Measurements from ENCODE around the gene ZBTB33. TPM values are rescaled to one million over a fixed set of nuclear protein-coding genes. Genes with fewer than 3 reads are reported as not detected.

The ZBTB33 gene
- total RNA-seq, 4 donors from 2014 or later: 5.6 to 16.1 (median 10.0) TPM

GRCh38 chrX:120286733-120287512 is 36.3 kb downstream of the ZBTB33 start:
- DNase-seq: no peak
- Histone ChIP-seq H3K4me1 (no peaks in the 10 kb centered on the region), H3K36me3 (no peaks in the 10 kb centered on the region), H3K9me3 (no peaks in the 10 kb centered on the region), H3K4me3 (no peak overlapping the region), H3K27me3 (no peaks in the 10 kb centered on the region), H3K27ac (no peak overlapping the region)
- TF ChIP-seq POLR2A (IDR thresholded peaks at IDR 0.05): no peak
- TF ChIP-seq, protein P1, sequence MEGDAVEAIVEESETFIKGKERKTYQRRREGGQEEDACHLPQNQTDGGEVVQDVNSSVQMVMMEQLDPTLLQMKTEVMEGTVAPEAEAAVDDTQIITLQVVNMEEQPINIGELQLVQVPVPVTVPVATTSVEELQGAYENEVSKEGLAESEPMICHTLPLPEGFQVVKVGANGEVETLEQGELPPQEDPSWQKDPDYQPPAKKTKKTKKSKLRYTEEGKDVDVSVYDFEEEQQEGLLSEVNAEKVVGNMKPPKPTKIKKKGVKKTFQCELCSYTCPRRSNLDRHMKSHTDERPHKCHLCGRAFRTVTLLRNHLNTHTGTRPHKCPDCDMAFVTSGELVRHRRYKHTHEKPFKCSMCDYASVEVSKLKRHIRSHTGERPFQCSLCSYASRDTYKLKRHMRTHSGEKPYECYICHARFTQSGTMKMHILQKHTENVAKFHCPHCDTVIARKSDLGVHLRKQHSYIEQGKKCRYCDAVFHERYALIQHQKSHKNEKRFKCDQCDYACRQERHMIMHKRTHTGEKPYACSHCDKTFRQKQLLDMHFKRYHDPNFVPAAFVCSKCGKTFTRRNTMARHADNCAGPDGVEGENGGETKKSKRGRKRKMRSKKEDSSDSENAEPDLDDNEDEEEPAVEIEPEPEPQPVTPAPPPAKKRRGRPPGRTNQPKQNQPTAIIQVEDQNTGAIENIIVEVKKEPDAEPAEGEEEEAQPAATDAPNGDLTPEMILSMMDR (IDR thresholded peaks at IDR 0.05): no peak
- no peak for TF ChIP-seq POLR2AphosphoS5 (IDR thresholded peaks at IDR 0.05)
- in situ Hi-C loops (cut with MboI; ENCODE audit: low pct_ligation_motif_present in 1 of 4, low pct_unique_long_range_greater_than_20kb in 1 of 4, low sequenced_read_pairs in 3 of 4): no loop called here
- 76% methylated on average over 4 of the region's 4 CpGs; no CpG with 5 or more reads in 1 of the 2 donors for WGBS, 2 donors (ENCODE audit: low coverage in 1 of 2)
- intact Hi-C loops (cut with DNase I; ENCODE audit: low total_unique reads): no loop called here

GRCh38 chrX:120287513-120288112 is 37.0 kb downstream of the ZBTB33 start:
- Histone ChIP-seq H3K9me3 (no peaks in the 10 kb centered on the region), H3K4me3 (no peak overlapping the region), H3K27ac (no peak overlapping the region), H3K36me3 (no peaks in the 10 kb centered on the region), H3K4me1 (no peaks in the 10 kb centered on the region), H3K27me3 (no peaks in the 10 kb centered on the region)
- in situ Hi-C loops (cut with MboI; ENCODE audit: low pct_ligation_motif_present in 1 of 4, low pct_unique_long_range_greater_than_20kb in 1 of 4, low sequenced_read_pairs in 3 of 4) (no loop called here), intact Hi-C loops (cut with DNase I; ENCODE audit: low total_unique reads) (no loop called here)
- no peak for TF ChIP-seq EP300 (IDR thresholded peaks at IDR 0.05; ENCODE audit: low read depth)
- TF ChIP-seq POLR2AphosphoS5 (IDR thresholded peaks at IDR 0.05): no peak
- 67 to 74% methylated on average over 1 to 3 of the region's 3 CpGs for WGBS, 2 donors (ENCODE audit: low coverage in 1 of 2)
- no peak for DNase-seq

GRCh38 chrX:120290107-120290506 is 39.5 kb downstream of the ZBTB33 start:
- no peak overlapping the region for H3K4me3 ChIP-seq
- intact Hi-C loops (cut with DNase I; ENCODE audit: low total_unique reads) (no loop called here), in situ Hi-C loops (cut with MboI; ENCODE audit: low pct_ligation_motif_present in 1 of 4, low pct_unique_long_range_greater_than_20kb in 1 of 4, low sequenced_read_pairs in 3 of 4) (no loop called here)
- no peak overlapping the region for H3K27ac ChIP-seq
- H3K9me3 ChIP-seq: no peaks in the 10 kb centered on the region
- no peak for DNase-seq
- H3K4me1 ChIP-seq: no peaks in the 10 kb centered on the region
- H3K27me3 ChIP-seq: no peaks in the 10 kb centered on the region
- TF ChIP-seq EP300 (IDR thresholded peaks at IDR 0.05; ENCODE audit: low read depth) (no peak), POLR2A (IDR thresholded peaks at IDR 0.05) (no peak)
- TF ChIP-seq, protein P1 (IDR thresholded peaks at IDR 0.05): no peak
- no peaks in the 10 kb centered on the region for H3K36me3 ChIP-seq

DNA sequence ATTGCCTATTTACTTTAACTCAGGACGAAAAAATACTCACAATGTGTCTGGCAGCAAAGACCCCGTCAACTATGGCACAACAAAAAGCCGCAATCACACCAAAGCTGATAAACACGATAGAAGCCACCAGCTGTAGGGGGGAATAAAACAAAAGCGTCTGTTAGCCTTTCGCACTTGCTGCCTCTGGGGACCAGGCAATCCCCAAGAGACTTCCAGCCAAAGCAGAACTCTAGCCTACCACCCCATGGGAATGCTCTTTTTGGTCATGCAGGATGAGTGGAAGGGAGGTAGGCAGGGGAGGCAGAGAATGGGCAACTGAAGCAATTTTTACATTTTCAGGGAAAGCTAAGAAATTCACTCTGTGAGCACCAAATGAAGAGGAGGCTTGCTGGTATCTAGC is 40.6 kb downstream of the ZBTB33 start:
- Histone ChIP-seq H3K4me1 (no peaks in the 10 kb centered on the region), H3K27ac (no peak overlapping the region), H3K36me3 (no peaks in the 10 kb centered on the region), H3K4me3 (no peak overlapping the region), H3K27me3 (no peaks in the 10 kb centered on the region), H3K9me3 (no peaks in the 10 kb centered on the region)
- no peak for DNase-seq
- in situ Hi-C loops (cut with MboI; ENCODE audit: low pct_ligation_motif_present in 1 of 4, low pct_unique_long_range_greater_than_20kb in 1 of 4, low sequenced_read_pairs in 3 of 4) (no loop called here), intact Hi-C loops (cut with DNase I; ENCODE audit: low total_unique reads) (no loop called here)
- 82% methylated on average over 6 of the region's 6 CpGs; no CpG with 5 or more reads in 1 of the 2 donors for WGBS, 2 donors (ENCODE audit: low coverage in 1 of 2)
- TF ChIP-seq, protein P1 (IDR thresholded peaks at IDR 0.05): no peak
- TF ChIP-seq POLR2A (IDR thresholded peaks at IDR 0.05) (no peak), EP300 (IDR thresholded peaks at IDR 0.05; ENCODE audit: low read depth) (no peak), POLR2AphosphoS5 (IDR thresholded peaks at IDR 0.05) (no peak)

Data from transverse colon (tissue), 4 donors.